ENCODE data around the gene APBB1IP.
"Not testable (repeated sequence)": the region's sequence is repeated elsewhere in the genome, so short reads cannot be mapped to it uniquely, and the experiment has no call there.

GRCh38 chr10:26490367-26490766 is 52.2 kb downstream of the APBB1IP start:
- not testable (repeated sequence) for TF ChIP-seq ZNF202 (tag by site-specific recombination; IDR thresholded peaks at IDR 0.05; ENCODE audit: borderline replicate concordance); ZNF169 (tag by site-specific recombination; IDR thresholded peaks at IDR 0.05); ZNF449 (tag by site-specific recombination; IDR thresholded peaks at IDR 0.05); PRDM10 (tag by site-specific recombination; IDR thresholded peaks at IDR 0.05); ZBTB8A (tag by site-specific recombination; IDR thresholded peaks at IDR 0.05); REST (tag by site-specific recombination; IDR thresholded peaks at IDR 0.05); ZNF175 (tag by site-specific recombination; IDR thresholded peaks at IDR 0.05); ZNF324 (tag by site-specific recombination; IDR thresholded peaks at IDR 0.05); CTCF (tag by site-specific recombination; IDR thresholded peaks at IDR 0.05); ZBTB1 (tag by site-specific recombination; IDR thresholded peaks at IDR 0.05)

Measured in HEK293 (cell line).